IMR-90 (cell line): ENCODE measurements around the gene APPL2. TPM values are rescaled to one million over a fixed set of nuclear protein-coding genes. Genes with fewer than 3 reads are reported as not detected.
A peak's percentile ranks its signal among the peaks of the same experiment; 100 is the strongest.

Source experiments
- ATAC-seq: fragments of 200-7000 bp; cut with Tn5 transposase; 2 replicates; pipeline ENCODE4 v1.9.1; 2020; ENCODE audit warnings: low read depth, mild to moderate bottlenecking, moderate library complexity
- BruUV-seq: library from RNA; stranded (reverse); fragments of 400-500 nt; replicated peaks from 2 replicates; lab custom pipeline; 2021; lab: Mats Ljungman, UMichigan
- CTCF ChIA-PET: fragments of 300-600 bp; formaldehyde crosslinking; extraction: SDS; loops from one replicate; lab custom pipeline; 2021; ENCODE audit warnings: antibody characterized with exemption; lab: Yijun Ruan, JAX
- POLR2A ChIA-PET: fragments of 300-600 bp; sonication (Branson Sonifier 250); formaldehyde crosslinking; loops from one replicate; lab custom pipeline; 2022; ENCODE audit warnings: antibody characterized with exemption; ENCODE audit not compliant: unreplicated experiment; lab: Charles Lee
- DNase-seq: peaks from one replicate; pipeline ENCODE4 v3.0.0; 2013
- H2AFZ ChIP-seq: replicated peaks from 2 replicates; pipeline ENCODE3; 2013; ENCODE audit warnings: low read length, mild to moderate bottlenecking; ENCODE audit not compliant: poor library complexity
- H2AK5ac ChIP-seq: 2 replicates; pipeline ENCODE4 v1.6.1; 2013; ENCODE audit warnings: low read depth, low read length, inconsistent platforms
- H2AK9ac ChIP-seq: replicated peaks from 2 replicates; pipeline ENCODE3; 2013; ENCODE audit warnings: mild to moderate bottlenecking, low read depth, low read length, moderate library complexity; ENCODE audit not compliant: poor library complexity
- H2BK120ac ChIP-seq: 2 replicates; pipeline ENCODE4 v1.6.1; 2013; ENCODE audit warnings: low read depth, low read length, inconsistent platforms
- H2BK15ac ChIP-seq: 3 replicates; pipeline ENCODE4 v1.6.1; 2013; ENCODE audit warnings: low read depth, low read length, inconsistent platforms
- H2BK20ac ChIP-seq: 2 replicates; pipeline ENCODE4 v1.6.1; 2013; ENCODE audit warnings: low read depth, mild to moderate bottlenecking, inconsistent platforms, low read length, moderate library complexity
- H2BK5ac ChIP-seq: 2 replicates; pipeline ENCODE4 v1.6.1; 2013; ENCODE audit warnings: mild to moderate bottlenecking, low read depth, low read length, inconsistent platforms; ENCODE audit not compliant: poor library complexity, severe bottlenecking
- H3K14ac ChIP-seq: replicated peaks from 2 replicates; pipeline ENCODE4 v1.6.1; 2013; ENCODE audit warnings: low read depth, low read length, inconsistent platforms
- H3K18ac ChIP-seq: 2 replicates; pipeline ENCODE4 v1.6.1; 2013; ENCODE audit warnings: low read depth, low read length, control low read depth
- H3K23ac ChIP-seq: 2 replicates; pipeline ENCODE4 v1.6.1; 2013; ENCODE audit warnings: low read depth, low read length, inconsistent platforms
- H3K27ac ChIP-seq: 2 replicates; pipeline ENCODE4 v1.5.1; 2013; ENCODE audit warnings: mild to moderate bottlenecking, control low read depth, low read length; ENCODE audit not compliant: insufficient read depth
- H3K27me3 ChIP-seq: 2 replicates; pipeline ENCODE4 v1.6.1; 2013; ENCODE audit warnings: low read length; ENCODE audit not compliant: control insufficient read depth, insufficient read depth
- H3K36me3 ChIP-seq: 2 replicates; pipeline ENCODE4 v1.6.1; 2013; ENCODE audit warnings: low read length, mixed read lengths; ENCODE audit not compliant: control insufficient read depth, insufficient read depth
- H3K4ac ChIP-seq: 2 replicates; pipeline ENCODE4 v1.6.1; 2013; ENCODE audit warnings: low read depth, low read length, inconsistent platforms
- H3K4me1 ChIP-seq: 2 replicates; pipeline ENCODE4 v1.6.1; 2013; ENCODE audit warnings: low read length, mixed read lengths; ENCODE audit not compliant: control insufficient read depth, insufficient read depth
- H3K4me2 ChIP-seq: 2 replicates; pipeline ENCODE4 v1.6.1; 2013; ENCODE audit warnings: low read depth, mild to moderate bottlenecking, control low read depth, low read length, moderate library complexity
- H3K4me3 ChIP-seq: 2 replicates; pipeline ENCODE4 v1.5.1; 2013; ENCODE audit warnings: low read depth, mild to moderate bottlenecking, control low read depth, low read length, moderate library complexity; ENCODE audit not compliant: insufficient read depth
- H3K56ac ChIP-seq: 2 replicates; pipeline ENCODE4 v1.6.1; 2013; ENCODE audit warnings: low read length, inconsistent platforms; ENCODE audit not compliant: insufficient read depth; ENCODE audit errors: extremely low read depth
- H3K79me1 ChIP-seq, 2 experiments: 2 replicates each; pipeline ENCODE4 v1.6.1; 2013; ENCODE audit warnings: low read length in 2 of 2, inconsistent platforms in 1 of 2, low read depth in 1 of 2
- H3K9ac ChIP-seq: 2 replicates; pipeline ENCODE4 v1.6.1; 2013; ENCODE audit warnings: low read depth, low read length, control low read depth
- H3K9me1 ChIP-seq: 2 replicates; pipeline ENCODE4 v1.6.1; 2013; ENCODE audit warnings: low read length, inconsistent platforms; ENCODE audit not compliant: insufficient read depth
- H3K9me3 ChIP-seq: 2 replicates; pipeline ENCODE4 v1.6.1; 2013; ENCODE audit warnings: low read length; ENCODE audit not compliant: control insufficient read depth, insufficient read depth
- H4K20me1 ChIP-seq: 2 replicates; pipeline ENCODE4 v1.6.1; 2013; ENCODE audit warnings: low read length, inconsistent platforms; ENCODE audit not compliant: insufficient read depth
- H4K5ac ChIP-seq: 2 replicates; pipeline ENCODE4 v1.6.1; 2013; ENCODE audit warnings: mild to moderate bottlenecking, low read depth, low read length, control low read depth
- H4K8ac ChIP-seq, 2 experiments: 2 replicates each; pipeline ENCODE4 v1.6.1; 2013; ENCODE audit warnings: low read depth in 2 of 2, low read length in 2 of 2, control low read depth in 1 of 2, inconsistent platforms in 1 of 2
- H4K91ac ChIP-seq: 2 replicates; pipeline ENCODE4 v1.6.1; 2013; ENCODE audit warnings: low read depth, low read length, inconsistent platforms; ENCODE audit not compliant: insufficient read depth
- MAZ ChIP-seq: IDR thresholded peaks from 2 replicates; pipeline ENCODE4 v1.6.1; 2012; ENCODE audit warnings: low read depth, mild to moderate bottlenecking, low read length, improper control_type of control experiment, moderate library complexity, borderline replicate concordance
- RAD21 ChIP-seq: IDR thresholded peaks from 2 replicates; pipeline ENCODE4 v1.6.1; 2012; ENCODE audit warnings: low read length, improper control_type of control experiment
- RCOR1 ChIP-seq: IDR thresholded peaks from 2 replicates; pipeline ENCODE4 v1.6.1; 2012; ENCODE audit warnings: mild to moderate bottlenecking, low read length, improper control_type of control experiment; ENCODE audit not compliant: insufficient replicate concordance
- WGBS, 2 experiments: methylation state at CpG; one replicate each; pipeline versions ENCODE4 v1.1.5 to v1.1.7; 2013; ENCODE audit warnings: missing lambda C conversion rate in 2 of 2; ENCODE audit not compliant: insufficient read length in 1 of 2; ENCODE audit errors: extremely low coverage in 2 of 2; 5-methylcytosine and 5-hydroxymethylcytosine counted together
- dilution Hi-C: fragments of 300-500 bp; cut with HindIII; formaldehyde crosslinking; loops from one replicate; pipeline ENCODE4 v1.14.3; 2018; ENCODE audit warnings: low sequenced_read_pairs; ENCODE audit not compliant: unreplicated experiment
- in situ Hi-C: fragments of 300-500 bp; cut with MboI; formaldehyde crosslinking; loops from 3 replicates; pipeline ENCODE4 v1.14.3; 2019; ENCODE audit warnings: low sequenced_read_pairs, inconsistent platforms, mixed read lengths
- intact Hi-C: fragments of 100-400 bp; cut with micrococcal nuclease; formaldehyde crosslinking; loops from 2 replicates; pipeline ENCODE4 v1.10.0; 2022
- polyA plus RNA-seq, 3 experiments: library from polyadenylated mRNA; depleted of rRNA; stranded (reverse); fragments of >200 nt; gene quantifications; 2 replicates each; pipeline ENCODE4 v1.2.3, GENCODE V29; 2012; ENCODE audit warnings: low replicate concordance in 1 of 3
- total RNA-seq: library from RNA; depleted of rRNA; stranded (reverse); fragments of >200 nt; gene quantifications from 2 replicates; pipeline ENCODE4 v1.2.3, GENCODE V29; 2012
- TF ChIP-seq, protein P1 (sequence below): conservative IDR thresholded peaks from 2 replicates; pipeline ENCODE4 v1.5.1; 2012; ENCODE audit warnings: mild to moderate bottlenecking, low read depth, low read length, improper control_type of control experiment
- TF ChIP-seq, protein P2 (sequence below): fragments of 150-350 bp; IDR thresholded peaks from 2 replicates; pipeline ENCODE4 v1.6.1; 2017; ENCODE audit warnings: mild to moderate bottlenecking, antibody characterized with exemption, low read length, low read depth

The APPL2 gene
- total and polyA plus RNA-seq, 2 of the 4 experiments (the other 2 are of a cell fraction): 42.3 to 65.8 TPM

DNA sequence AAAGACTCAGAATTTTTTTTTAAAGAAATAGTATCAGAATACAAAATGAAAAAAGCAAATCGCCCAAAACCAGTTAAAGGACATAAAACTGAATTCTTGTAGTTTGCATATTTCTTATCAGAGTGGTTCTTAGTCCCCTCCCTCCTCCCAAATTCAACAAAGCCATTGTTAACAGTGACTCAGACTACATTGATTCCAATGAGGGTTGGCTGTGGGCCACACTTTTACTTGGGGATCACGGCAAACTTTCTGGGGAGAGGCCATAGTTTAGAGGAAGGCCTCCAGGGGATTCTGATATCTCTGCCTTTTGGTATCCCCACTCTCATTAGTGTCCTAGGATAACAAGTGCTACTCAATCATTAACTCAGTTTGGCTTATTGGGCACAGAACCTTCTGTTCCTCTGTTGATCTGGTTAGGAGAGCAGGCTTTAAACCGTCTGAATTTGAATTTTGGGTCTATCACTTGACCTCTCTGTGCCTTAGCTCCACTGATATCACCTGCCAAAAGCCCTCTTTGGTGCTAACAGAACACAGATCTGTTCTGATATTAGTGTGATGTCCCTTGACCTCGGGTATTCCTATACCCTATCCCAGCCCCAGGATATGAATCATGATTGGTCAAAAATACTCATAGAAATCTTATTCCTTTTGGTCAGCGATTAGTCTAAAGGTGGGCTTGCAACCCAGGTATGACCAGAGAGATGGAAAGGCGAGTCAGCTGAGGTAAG, 45.2 kb upstream of the APPL2 start:
- no peak overlapping the region for H2BK20ac ChIP-seq
- WGBS, 2 experiments: no CpG with 5 or more reads among the region's 6 CpGs
- CTCF ChIA-PET: no interaction called here

More for the DNA sequence above, 45.2 kb upstream of the APPL2 start:
- in situ Hi-C loops (no loop called here), intact Hi-C loops (no loop called here), dilution Hi-C loops (no loop called here)
- no peak overlapping the region for H4K91ac ChIP-seq
- H3K4ac ChIP-seq: no peak overlapping the region
- no peak overlapping the region for H3K4me2 ChIP-seq
- H3K9me3 ChIP-seq: no peaks in the 10 kb centered on the region
- no peaks in the 10 kb centered on the region for H3K27me3 ChIP-seq
- no peak overlapping the region for H2BK15ac ChIP-seq
- 0 out of 4 replicates have a peak, but pooled peaks cover 0 to 6% of the 10 kb centered on the region in 2 experiments for H3K79me1 ChIP-seq
- 0 out of 4 replicates have a peak overlapping the region, but pooled peaks of 1 of the 2 experiments have one; percentile 5 for H4K8ac ChIP-seq
- no peak overlapping the region for H3K18ac ChIP-seq
- no TSS peak for BruUV-seq
- no peak overlapping the region for H2BK5ac ChIP-seq
- peaks cover 11% of the 10 kb centered on the region; the same call in 1 of the 2 replicates for H3K9me1 ChIP-seq
- TF ChIP-seq, protein P1, sequence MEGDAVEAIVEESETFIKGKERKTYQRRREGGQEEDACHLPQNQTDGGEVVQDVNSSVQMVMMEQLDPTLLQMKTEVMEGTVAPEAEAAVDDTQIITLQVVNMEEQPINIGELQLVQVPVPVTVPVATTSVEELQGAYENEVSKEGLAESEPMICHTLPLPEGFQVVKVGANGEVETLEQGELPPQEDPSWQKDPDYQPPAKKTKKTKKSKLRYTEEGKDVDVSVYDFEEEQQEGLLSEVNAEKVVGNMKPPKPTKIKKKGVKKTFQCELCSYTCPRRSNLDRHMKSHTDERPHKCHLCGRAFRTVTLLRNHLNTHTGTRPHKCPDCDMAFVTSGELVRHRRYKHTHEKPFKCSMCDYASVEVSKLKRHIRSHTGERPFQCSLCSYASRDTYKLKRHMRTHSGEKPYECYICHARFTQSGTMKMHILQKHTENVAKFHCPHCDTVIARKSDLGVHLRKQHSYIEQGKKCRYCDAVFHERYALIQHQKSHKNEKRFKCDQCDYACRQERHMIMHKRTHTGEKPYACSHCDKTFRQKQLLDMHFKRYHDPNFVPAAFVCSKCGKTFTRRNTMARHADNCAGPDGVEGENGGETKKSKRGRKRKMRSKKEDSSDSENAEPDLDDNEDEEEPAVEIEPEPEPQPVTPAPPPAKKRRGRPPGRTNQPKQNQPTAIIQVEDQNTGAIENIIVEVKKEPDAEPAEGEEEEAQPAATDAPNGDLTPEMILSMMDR: no peak
- TF ChIP-seq MAZ (no peak), RAD21 (no peak), RCOR1 (no peak)
- TF ChIP-seq, protein P2, sequence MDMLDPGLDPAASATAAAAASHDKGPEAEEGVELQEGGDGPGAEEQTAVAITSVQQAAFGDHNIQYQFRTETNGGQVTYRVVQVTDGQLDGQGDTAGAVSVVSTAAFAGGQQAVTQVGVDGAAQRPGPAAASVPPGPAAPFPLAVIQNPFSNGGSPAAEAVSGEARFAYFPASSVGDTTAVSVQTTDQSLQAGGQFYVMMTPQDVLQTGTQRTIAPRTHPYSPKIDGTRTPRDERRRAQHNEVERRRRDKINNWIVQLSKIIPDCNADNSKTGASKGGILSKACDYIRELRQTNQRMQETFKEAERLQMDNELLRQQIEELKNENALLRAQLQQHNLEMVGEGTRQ: no peak
- ATAC-seq (no peak), DNase-seq (no peak)
- H3K9ac ChIP-seq: no peak overlapping the region
- no peak overlapping the region for H2BK120ac ChIP-seq
- no peak overlapping the region for H3K56ac ChIP-seq
- H4K5ac ChIP-seq: no peak overlapping the region
- peaks cover 1% of the 10 kb centered on the region; the same call in 1 of the 2 replicates for H3K4me1 ChIP-seq
- H3K27ac ChIP-seq: no peak overlapping the region
- no peaks in the 10 kb centered on the region for H3K36me3 ChIP-seq
- H2AK9ac ChIP-seq: no peak overlapping the region
- H2AK5ac ChIP-seq: no peak overlapping the region
- no peak overlapping the region for H3K4me3 ChIP-seq
- H2AFZ ChIP-seq: no peak overlapping the region
- POLR2A ChIA-PET: no interaction called here
- 0 out of 2 replicates have a peak overlapping the region, but pooled peaks have one; percentile 36 for H3K14ac ChIP-seq
- H4K20me1 ChIP-seq: no peaks in the 10 kb centered on the region
- no peak overlapping the region for H3K23ac ChIP-seq
